HPDE6-E6E7 (cell line): Measurements from ENCODE around the gene CDC16.

Experiments used
- DNase-seq: peaks from one replicate; pipeline ENCODE4 v3.0.0; 2011; ENCODE audit warnings: missing footprints; ENCODE audit errors: extremely low spot score

The CDC16 gene

DNA sequence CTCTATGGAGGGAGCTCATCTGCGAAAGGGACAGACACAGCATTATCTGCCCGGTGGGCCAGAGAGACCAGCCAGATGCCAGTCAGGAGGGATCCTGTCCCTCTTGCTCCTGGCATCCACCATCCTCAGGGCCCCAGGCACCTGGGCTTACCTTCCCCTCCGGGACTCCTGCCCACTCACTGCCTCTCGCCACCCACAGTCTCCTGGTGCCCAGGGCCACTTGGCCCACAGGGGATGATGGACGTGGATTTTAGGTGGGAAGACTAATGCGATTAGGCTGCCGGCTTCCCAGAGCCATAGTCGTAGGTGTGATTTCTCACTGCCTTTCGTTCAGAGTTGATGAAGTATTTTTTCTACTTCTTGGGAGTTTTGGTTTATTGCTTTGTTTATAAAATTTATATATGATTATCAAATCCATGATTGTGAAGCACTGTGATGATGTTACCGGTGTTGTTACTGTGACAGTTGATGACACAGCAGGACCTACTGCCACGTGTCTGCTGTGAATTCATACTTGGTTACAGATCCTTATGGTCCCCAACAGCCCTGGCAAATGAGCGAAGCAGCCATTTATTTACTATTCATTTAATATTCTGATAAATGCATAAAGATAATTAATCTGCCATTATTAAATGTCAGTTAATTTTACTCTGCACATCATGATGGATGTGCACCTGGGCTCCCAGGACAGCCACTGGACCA is 65.1 kb downstream of the CDC16 start:
- DNase-seq = no peak

DNA sequence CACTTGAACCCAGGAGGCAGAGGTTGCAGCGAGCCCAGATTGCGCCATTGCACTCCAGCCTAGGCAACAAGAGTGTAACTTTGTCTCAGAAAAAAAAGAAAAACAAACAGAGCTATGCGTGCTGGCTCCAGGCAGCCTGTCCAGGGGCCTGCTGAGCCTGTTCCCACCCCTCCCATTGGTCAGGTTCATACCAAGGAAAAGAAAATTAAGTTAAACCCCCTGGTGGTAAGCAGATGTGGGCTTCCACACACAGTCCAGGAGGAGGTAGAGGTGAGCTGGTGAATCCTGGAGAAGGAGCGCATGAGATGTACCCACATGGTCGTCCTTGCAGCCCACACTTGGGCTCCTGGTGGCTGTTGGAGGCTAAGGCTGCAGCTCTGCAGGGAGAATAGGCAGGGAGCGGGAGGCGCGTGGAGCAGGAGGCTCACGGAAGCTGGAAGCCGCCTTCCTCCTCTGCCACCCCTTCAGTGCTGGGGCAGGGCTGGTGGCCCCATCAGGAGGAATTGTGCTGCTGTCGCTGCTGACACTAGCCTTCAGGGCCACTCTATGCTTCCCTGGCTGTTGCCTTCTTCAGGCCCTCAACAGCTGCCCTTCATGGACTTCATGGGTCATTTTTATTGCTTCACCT is 69.1 kb downstream of the CDC16 start:
- no peak for DNase-seq

DNA sequence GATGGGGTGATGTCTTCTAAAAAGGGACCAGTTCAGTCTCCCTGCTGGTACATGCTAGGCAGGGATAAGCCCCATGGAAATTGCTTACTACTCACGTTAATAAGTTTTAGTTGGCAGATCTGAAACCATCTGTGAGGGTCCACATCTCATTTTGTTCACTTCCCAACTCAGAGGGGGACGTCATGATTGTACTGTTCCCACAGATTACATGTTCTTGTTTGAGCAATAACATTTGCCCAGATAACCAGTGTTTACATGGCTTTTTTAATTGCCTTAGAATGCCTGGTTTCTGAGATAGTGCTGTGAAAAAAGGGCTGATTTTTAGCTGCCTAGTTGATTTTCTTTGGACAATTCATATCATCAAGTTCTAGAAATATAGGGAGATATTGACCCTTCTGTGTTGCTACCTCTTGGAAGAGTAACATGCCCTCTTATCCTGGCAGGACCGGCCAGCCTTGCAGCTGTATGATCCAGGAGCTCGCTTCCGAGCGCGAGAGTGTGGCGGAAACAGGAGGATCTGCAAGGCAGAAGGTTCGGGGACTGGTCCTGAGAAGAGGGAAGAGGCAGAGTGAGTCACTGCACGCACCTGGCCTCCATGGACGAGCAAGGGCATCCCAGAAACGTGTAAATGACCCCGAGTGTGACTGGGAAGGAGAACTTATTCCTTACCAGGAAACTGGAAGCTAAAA is 69.8 kb downstream of the CDC16 start:
- no peak for DNase-seq

DNA sequence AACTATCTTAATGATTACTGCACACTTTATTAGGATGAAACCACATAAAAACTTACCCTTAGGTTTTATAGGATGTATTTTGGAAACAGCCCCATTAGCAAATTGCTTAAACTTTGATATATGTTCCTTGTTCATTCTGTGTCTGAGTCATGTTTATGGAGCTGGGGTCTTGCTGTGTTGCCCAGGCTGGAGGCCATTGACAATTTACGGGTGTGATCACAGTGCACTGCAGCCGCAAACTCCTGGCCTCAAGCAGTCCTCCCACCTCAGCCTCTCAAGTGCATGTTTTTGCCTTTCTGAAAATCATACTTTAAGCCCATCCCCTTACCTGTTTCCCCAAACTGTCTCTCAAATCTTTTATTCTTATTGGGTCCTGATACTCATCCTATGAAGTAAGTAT is 74.4 kb downstream of the CDC16 start:
- no peak for DNase-seq

DNA sequence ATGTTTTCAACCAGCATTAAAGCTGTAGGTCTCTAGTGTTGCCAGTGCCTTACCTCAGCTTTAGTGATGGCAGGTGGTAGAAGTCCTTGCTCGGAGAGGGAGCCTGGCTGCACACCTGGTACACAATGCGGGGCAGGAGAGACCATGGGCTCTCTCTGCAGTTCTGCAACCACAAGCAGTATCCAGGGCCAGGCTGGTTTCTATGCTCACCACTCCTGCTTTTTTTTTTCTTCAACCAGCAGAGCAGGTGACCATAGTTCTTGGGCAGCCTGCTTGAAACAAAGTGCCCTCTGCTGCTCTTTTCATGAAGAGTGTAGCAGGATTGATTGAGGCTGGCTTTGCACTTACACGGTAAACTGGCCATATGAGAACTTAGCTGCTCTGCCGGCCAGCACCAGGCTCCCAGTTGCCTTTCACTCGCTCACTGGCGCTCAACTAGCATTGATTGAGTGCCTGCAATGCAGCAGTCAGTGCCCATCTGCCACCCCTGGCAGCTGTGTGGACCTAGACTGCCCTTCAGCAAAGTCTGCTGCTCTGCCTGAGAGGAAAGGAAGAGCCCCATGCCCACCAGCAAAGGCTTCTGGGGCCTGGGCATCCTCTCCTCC is 75.2 kb downstream of the CDC16 start:
- DNase-seq = no peak

DNA sequence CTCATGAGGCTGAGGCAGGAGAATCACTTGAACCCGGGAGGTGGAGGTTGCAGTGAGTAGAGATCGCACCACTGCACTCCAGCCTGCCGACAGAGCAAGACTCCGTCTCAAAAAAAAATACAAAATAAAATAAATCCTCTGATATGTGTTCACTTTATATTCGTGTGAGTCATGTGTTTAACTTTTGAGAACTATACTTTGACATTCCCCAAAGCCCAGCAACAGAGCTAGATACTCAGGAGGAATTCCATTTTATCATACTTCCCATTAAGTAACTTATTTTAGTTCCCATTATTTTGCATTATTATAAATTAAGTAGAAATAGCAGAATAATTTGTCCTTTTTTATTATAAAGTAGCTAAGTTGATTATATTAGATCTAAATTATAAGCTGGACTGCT is 76.3 kb downstream of the CDC16 start:
- no peak for DNase-seq

DNA sequence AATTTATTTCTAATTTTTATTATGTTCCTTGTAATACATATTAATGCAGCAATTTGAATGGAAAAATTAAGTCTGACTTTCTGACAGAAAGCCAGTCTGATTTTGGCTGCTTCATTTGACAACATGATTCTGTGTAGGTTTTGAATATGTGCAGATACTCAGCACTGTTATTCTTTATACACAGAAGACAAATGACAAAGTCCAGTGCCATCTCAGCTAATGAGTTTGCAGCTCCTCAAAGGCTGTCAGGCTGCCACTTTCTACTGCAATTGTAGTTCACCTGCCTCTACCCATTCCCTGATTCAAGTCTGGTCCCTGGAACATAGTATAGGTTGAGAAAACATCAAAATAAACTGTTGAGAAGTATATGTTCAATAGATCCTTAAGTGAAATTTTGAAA is 76.7 kb downstream of the CDC16 start:
- DNase-seq = no peak

DNA sequence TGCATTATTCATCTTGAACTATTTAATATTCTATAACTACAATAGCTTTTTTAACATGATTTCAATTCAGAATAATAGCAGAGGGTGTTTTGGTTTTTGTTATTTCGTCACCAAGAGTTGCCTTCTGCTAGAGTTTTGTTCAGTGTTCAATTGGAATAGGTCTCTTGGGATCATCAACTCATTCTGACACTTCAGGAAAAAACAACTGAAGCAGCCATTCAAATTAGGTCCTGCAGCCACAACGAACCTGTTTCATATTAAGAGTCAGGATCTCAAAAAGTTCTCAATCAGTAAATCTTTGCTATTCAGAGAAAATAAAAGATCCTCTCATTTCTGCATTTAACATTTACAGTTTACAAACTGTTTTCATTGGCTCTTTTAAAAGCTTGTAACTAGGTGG is 77.2 kb downstream of the CDC16 start:
- no peak for DNase-seq

DNA sequence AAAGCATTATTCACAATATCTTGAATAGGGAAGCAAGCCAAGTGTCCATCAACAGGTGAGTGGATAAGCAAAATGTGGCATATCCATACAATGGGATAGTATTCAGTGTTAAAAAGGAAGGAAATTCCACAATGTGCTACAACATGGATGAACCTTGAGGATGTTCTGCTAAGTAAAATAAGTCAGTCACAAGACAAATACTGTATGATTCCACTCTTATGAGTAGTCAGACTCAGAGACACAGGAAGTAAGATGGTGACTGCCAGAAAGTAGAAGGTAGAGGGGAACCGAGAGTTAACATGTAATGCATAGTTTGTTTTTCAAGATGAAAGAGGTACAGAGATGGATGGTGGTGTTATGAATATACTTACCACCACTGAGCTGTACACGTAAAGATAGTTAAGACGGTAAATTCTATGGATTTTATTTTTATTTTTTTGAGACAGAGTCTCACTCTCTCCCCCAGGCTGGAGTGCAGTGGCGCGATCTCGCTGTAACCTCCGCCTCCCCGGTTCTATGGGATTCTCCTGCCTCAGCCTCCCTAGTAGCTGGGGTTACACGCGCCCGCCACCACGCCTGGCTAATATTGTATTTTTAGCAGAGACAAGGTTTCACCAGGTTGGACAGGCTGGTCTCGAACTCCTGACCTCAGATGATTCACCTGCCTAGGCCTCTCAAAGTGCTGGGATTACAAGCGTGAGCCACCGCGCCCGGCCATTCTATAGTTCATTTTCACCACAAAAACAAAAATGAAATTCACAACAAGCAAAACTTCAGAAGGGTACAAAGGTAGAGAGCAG is 78.6 kb downstream of the CDC16 start:
- DNase-seq = no peak

DNA sequence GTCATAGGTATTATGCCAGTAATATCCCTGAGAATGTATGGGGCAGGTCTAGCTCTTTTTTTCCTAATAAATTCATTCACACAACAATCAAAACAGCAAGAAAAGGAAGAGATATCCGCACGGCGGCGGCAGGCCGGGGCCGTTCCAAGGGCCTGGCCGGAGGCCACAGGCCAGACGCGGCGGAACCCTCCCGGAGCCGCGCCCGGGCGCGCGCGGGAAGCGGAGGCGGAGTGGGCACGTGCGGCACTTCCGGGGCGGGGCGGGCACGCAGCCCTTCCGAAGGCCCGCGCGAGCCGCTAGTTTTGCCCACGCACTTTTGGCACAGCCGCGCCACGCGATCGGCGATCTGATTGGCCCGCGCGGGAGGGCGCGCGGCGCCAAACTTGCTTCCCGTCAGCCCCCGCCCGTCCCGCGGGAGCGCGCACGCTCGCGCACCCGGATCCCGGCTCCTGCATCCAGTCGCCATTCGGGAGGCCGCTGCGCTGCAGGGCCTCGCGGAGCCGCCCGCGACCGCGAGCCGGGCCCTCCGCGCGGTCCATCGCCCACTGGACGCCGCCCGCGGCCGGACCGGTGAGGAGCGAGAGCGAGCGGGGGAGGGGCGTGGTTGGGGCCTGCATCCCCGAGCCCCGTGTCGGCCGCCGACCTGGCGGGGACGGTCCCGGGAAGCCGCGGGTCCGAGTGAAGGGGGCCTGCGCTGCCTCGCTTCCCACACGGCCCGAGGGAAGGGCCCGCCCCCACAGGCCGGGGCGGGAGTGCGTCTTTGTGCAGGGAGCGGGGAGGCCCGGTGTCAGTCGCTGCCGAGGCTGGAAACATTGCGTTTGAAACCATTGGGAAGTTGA is 79.6 kb downstream of the CDC16 start, which contains the start of gene CHAMP1:
CHAMP1 (plus strand) TSS at position 430 of the 839 bp plus-strand sequence. CDS start 9,340 bp downstream, outside the sequence.
- peak; percentile 85 for DNase-seq

DNA sequence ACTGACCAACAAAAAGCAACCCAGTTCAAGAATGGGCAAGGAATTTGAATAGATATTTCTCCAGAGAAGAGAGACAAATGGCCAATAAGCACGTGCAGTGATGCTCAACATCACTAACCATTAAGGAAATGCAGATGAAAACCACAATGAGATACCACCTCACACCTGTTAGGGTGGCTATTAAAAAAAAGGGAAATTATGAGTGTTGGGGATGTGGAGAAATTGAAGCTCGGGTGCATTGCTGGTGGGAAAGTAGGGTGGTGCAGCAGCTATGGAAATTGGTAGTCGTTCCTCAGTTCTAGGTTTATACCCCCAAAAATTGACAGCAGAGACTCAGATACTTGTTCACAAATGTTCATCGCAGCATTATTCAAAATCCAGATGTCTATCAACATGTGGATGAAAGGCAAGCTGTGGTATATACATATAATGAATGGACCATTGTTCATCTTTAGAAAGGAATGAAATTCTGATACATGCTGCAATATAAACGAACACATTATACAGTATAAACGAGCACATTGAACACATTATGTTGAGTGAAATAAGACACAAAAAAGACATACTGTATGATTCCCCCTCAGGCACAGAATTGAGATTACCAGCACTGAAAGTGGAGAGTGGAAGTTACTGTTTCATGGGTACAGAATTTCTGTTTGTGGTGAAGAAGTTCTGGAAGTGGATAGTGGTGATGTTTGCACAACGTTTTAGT is 80.5 kb downstream of the CDC16 start:
- no peak for DNase-seq

DNA sequence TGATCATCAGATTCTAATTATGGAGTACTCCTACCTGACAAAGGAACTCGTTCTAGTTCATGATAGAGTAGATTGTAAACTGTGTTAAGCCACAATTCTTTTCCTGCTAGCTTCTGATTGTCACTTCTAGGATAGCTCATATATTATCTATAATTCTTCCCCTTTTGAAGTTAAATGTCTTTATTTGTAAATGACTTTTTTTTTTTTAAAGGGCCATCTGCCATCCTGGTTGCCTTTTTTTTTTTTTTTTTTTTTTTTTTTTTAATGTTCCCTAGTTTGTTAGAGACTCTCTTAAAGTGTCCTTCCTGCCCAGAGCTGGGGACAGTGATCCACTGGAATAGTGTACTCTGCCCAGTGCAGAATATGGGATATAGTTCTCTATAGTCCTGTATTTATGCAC is 83.9 kb downstream of the CDC16 start:
- no peak for DNase-seq

DNA sequence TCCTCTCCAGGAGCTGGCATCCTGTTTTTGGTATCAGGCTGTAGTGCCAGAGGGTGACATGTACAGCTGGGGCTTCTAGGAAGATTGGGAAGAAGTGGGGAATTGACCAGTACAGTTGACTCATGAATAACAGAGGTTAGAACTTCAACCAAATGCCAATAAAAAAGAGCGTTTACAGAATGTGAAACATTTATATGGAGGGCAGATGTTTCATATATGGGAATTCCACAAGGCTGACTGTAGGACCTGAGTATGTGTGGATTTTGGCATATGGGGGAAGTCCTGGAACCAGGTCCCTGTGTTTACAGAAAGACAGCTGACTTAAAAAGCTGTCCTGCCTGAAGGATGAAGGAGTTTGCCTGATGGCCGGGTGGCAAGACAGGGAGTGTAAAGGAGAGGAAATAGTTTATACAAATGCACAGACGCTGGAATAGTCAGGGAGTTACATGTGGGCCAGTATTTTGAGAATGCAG is 84.8 kb downstream of the CDC16 start:
- no peak for DNase-seq

DNA sequence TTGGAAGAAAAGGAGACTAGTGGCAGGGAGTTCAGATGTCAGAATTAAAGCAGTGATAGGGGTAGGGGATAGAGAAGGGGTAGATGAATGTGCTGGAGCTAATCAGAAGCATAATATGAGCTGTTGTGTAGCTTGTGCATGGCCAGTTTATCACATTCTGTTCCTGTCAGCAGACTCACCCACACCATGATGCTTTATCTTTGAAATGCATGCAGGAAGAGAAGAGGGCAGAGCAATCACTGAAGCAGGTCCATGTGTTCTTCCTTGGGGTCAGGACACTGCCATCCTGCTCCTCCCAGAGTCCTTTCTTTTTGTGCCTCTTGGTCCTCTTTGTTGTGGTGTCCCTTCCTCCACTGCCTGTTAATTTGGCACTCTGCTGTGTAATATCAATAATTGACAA is 85.4 kb downstream of the CDC16 start:
- no peak for DNase-seq

DNA sequence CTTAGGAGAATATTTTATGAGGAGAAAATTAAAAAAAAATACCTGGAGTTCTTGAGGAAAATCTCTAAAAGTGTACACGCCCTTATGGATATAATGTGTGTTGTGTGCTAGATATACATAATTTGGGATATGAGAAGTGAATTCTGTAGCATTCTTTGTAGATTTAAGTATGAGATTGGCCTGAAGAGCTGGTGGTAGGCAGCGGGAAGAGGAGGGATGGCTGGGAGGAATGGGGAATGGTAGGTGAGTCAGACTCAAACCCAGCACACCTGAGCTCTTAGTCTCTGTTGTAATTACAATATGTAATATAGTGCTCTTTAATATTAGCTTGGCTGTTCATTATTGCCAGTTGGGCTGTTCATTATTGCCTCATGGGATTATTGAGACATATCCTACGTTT is 86.6 kb downstream of the CDC16 start:
- DNase-seq = no peak
